ENCODE measurements around the gene GRP. TPM values are rescaled to one million over a fixed set of nuclear protein-coding genes. Genes with fewer than 3 reads are reported as not detected.

The GRP gene
- total RNA-seq, 1 donor from 2014 or later = not detected

- Mint-ChIP-seq H3K27me3 (ENCODE audit: low read depth, unreplicated experiment) (peaks cover 71% of the 10 kb centered on the region), H3K4me1 (ENCODE audit: low read depth, unreplicated experiment) (no peaks in the 10 kb centered on the region), H3K4me3 (ENCODE audit: unreplicated experiment) (no peak overlapping the region), H3K9me3 (ENCODE audit: unreplicated experiment) (no peaks in the 10 kb centered on the region), H3K27ac (ENCODE audit: unreplicated experiment) (no peak overlapping the region), H3K36me3 (ENCODE audit: low read depth, unreplicated experiment) (peaks cover 2% of the 10 kb centered on the region)
- Histone ChIP-seq H4K20me1 (ENCODE audit: insufficient read depth, low read length) (no peaks in the 10 kb centered on the region), H3K79me2 (ENCODE audit: insufficient read depth, low read length) (no peaks in the 10 kb centered on the region), H3K4me2 (ENCODE audit: low read length) (no peak overlapping the region), H2AFZ (ENCODE audit: low read depth, low read length) (no peak overlapping the region), H3K36me3 (ENCODE audit: insufficient read depth, low read length) (no peaks in the 10 kb centered on the region), H3K27ac (ENCODE audit: low read depth, low read length) (no peak overlapping the region), H3K27me3 (ENCODE audit: insufficient read depth, low read length) (peaks cover 63% of the 10 kb centered on the region), H3K9ac (ENCODE audit: low read length) (no peak overlapping the region), H3K4me1 (ENCODE audit: insufficient read depth, low read length) (no peaks in the 10 kb centered on the region), H3K9me3 (ENCODE audit: insufficient read depth, low read depth, low read length) (no peaks in the 10 kb centered on the region), H3K4me3 (ENCODE audit: insufficient read depth, low read depth, low read length) (no peak overlapping the region)
- DNase-seq (ENCODE audit: low read depth) (no peak), FAIRE-seq (peak; percentile 13)
- TF ChIP-seq CTCF (IDR thresholded peaks at IDR 0.05; ENCODE audit: insufficient read depth, low read depth, low read length) = no peak
- no peak for TF ChIP-seq EZH2 (IDR thresholded peaks at IDR 0.05; ENCODE audit: insufficient read depth, low read length)
These were observed 8.4 kb downstream of the GRP start for GRCh38 chr18:59228351-59228750.

GRCh38 chr18:59229191-59229590 lies 9.2 kb downstream of the GRP start:
- Mint-ChIP-seq H3K27ac (ENCODE audit: unreplicated experiment) (no peak overlapping the region), H3K4me3 (ENCODE audit: unreplicated experiment) (no peak overlapping the region), H3K36me3 (ENCODE audit: low read depth, unreplicated experiment) (peaks cover 2% of the 10 kb centered on the region), H3K4me1 (ENCODE audit: low read depth, unreplicated experiment) (no peaks in the 10 kb centered on the region), H3K27me3 (ENCODE audit: low read depth, unreplicated experiment) (peaks cover 63% of the 10 kb centered on the region), H3K9me3 (ENCODE audit: unreplicated experiment) (no peaks in the 10 kb centered on the region)
- Histone ChIP-seq H3K9me3 (ENCODE audit: insufficient read depth, low read depth, low read length) (no peaks in the 10 kb centered on the region), H3K4me3 (ENCODE audit: insufficient read depth, low read depth, low read length) (no peak overlapping the region), H3K79me2 (ENCODE audit: insufficient read depth, low read length) (no peaks in the 10 kb centered on the region), H2AFZ (ENCODE audit: low read depth, low read length) (no peak overlapping the region), H3K4me1 (ENCODE audit: insufficient read depth, low read length) (no peaks in the 10 kb centered on the region), H3K36me3 (ENCODE audit: insufficient read depth, low read length) (no peaks in the 10 kb centered on the region), H3K4me2 (ENCODE audit: low read length) (no peak overlapping the region), H3K27ac (ENCODE audit: low read depth, low read length) (no peak overlapping the region), H3K27me3 (ENCODE audit: insufficient read depth, low read length) (peaks cover 55% of the 10 kb centered on the region), H4K20me1 (ENCODE audit: insufficient read depth, low read length) (no peaks in the 10 kb centered on the region), H3K9ac (ENCODE audit: low read length) (no peak overlapping the region)
- TF ChIP-seq EZH2 (IDR thresholded peaks at IDR 0.05; ENCODE audit: insufficient read depth, low read length) = no peak
- TF ChIP-seq CTCF (IDR thresholded peaks at IDR 0.05; ENCODE audit: insufficient read depth, low read depth, low read length) = no peak
- FAIRE-seq = no peak
- DNase-seq (ENCODE audit: low read depth) = no peak

- FAIRE-seq = no peak
These were observed 9.9 kb downstream of the GRP start for GRCh38 chr18:59229701-59230443.

More at GRCh38 chr18:59229701-59230443, 9.9 kb downstream of the GRP start:
- H3K4me3 ChIP-seq (ENCODE audit: insufficient read depth, low read depth, low read length) = no peak overlapping the region
- no peaks in the 10 kb centered on the region for H3K36me3 ChIP-seq (ENCODE audit: insufficient read depth, low read length)
- no peaks in the 10 kb centered on the region for H3K9me3 ChIP-seq (ENCODE audit: insufficient read depth, low read depth, low read length)
- Mint-ChIP-seq H3K4me1 (ENCODE audit: low read depth, unreplicated experiment) (no peaks in the 10 kb centered on the region), H3K9me3 (ENCODE audit: unreplicated experiment) (no peaks in the 10 kb centered on the region), H3K27me3 (ENCODE audit: low read depth, unreplicated experiment) (peaks cover 57% of the 10 kb centered on the region), H3K4me3 (ENCODE audit: unreplicated experiment) (no peak overlapping the region), H3K36me3 (ENCODE audit: low read depth, unreplicated experiment) (peaks cover 2% of the 10 kb centered on the region), H3K27ac (ENCODE audit: unreplicated experiment) (no peak overlapping the region)
- H4K20me1 ChIP-seq (ENCODE audit: insufficient read depth, low read length) = no peaks in the 10 kb centered on the region
- H3K79me2 ChIP-seq (ENCODE audit: insufficient read depth, low read length) = no peaks in the 10 kb centered on the region
- no peak overlapping the region for H3K27ac ChIP-seq (ENCODE audit: low read depth, low read length)
- H3K9ac ChIP-seq (ENCODE audit: low read length) = no peak overlapping the region
- no peaks in the 10 kb centered on the region for H3K4me1 ChIP-seq (ENCODE audit: insufficient read depth, low read length)
- no peak overlapping the region for H2AFZ ChIP-seq (ENCODE audit: low read depth, low read length)
- H3K4me2 ChIP-seq (ENCODE audit: low read length) = no peak overlapping the region
- TF ChIP-seq CTCF (IDR thresholded peaks at IDR 0.05; ENCODE audit: insufficient read depth, low read depth, low read length) (no peak), EZH2 (IDR thresholded peaks at IDR 0.05; ENCODE audit: insufficient read depth, low read length) (no peak)
- DNase-seq (ENCODE audit: low read depth) = no peak
- peaks cover 53% of the 10 kb centered on the region for H3K27me3 ChIP-seq (ENCODE audit: insufficient read depth, low read length)

All from astrocyte (in vitro differentiated cells and primary cell).